ENCODE data around the gene TKTL1. TPM values are rescaled to one million over a fixed set of nuclear protein-coding genes. Genes with fewer than 3 reads are reported as not detected.

Gene TKTL1
- total and polyA plus RNA-seq, 2 of the 8 experiments (the other 6 are each of a cell fraction or from before 2014, with no cell fraction given): 0.05 TPM; not detected in 1

DNA sequence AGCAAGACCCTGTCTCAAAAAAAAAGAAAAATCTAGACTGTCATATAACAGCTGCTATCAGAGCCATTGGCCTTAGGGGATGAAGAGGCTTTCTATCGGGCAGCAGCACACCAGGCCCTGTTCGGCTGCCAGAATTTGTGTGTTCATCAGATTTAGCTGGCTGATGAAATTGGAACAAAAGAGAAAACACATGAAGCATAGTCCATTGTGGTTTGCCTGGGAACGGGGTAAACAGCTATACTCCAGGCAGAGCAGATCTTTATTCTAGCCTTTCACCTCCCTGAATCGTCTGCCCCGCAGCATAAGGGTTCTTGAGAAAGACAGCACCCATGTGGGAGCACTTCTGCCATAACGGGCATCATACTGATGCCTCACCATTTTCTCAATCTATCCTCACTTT is 11.6 kb downstream of the TKTL1 start (continued):
- no peak for TF ChIP-seq SIRT6 (IDR thresholded peaks at IDR 0.05; ENCODE audit: low read length)
- no peak for TF ChIP-seq SP4 (IDR thresholded peaks at IDR 0.05; ENCODE audit: low read length)
- no peak for TF ChIP-seq CREB1 (IDR thresholded peaks at IDR 0.05)
- TF ChIP-seq, protein P1, sequence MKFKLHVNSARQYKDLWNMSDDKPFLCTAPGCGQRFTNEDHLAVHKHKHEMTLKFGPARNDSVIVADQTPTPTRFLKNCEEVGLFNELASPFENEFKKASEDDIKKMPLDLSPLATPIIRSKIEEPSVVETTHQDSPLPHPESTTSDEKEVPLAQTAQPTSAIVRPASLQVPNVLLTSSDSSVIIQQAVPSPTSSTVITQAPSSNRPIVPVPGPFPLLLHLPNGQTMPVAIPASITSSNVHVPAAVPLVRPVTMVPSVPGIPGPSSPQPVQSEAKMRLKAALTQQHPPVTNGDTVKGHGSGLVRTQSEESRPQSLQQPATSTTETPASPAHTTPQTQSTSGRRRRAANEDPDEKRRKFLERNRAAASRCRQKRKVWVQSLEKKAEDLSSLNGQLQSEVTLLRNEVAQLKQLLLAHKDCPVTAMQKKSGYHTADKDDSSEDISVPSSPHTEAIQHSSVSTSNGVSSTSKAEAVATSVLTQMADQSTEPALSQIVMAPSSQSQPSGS (IDR thresholded peaks at IDR 0.05; ENCODE audit: low read length): no peak
- no peak for TF ChIP-seq EGR1 (IDR thresholded peaks at IDR 0.05; ENCODE audit: borderline replicate concordance, low read depth, low read length)
- no peak for TF ChIP-seq BCL11A (IDR thresholded peaks at IDR 0.05; ENCODE audit: low read depth in 2 of 2, low read length in 2 of 2)
- no peak for TF ChIP-seq CHD1 (IDR thresholded peaks at IDR 0.05; ENCODE audit: low read depth, low read length)
- no peak for TF ChIP-seq TAF7 (optimal IDR thresholded peaks at IDR 0.05; ENCODE audit: borderline replicate concordance, low read depth, low read length)
- TF ChIP-seq SUZ12 (IDR thresholded peaks at IDR 0.05; ENCODE audit: low read length): no peak
